ENCODE measurements around the gene CNDP1. TPM values are rescaled to one million over a fixed set of nuclear protein-coding genes. Genes with fewer than 3 reads are reported as not detected.

CNDP1 gene
- polyA plus RNA-seq, 1 experiment = not detected

DNA sequence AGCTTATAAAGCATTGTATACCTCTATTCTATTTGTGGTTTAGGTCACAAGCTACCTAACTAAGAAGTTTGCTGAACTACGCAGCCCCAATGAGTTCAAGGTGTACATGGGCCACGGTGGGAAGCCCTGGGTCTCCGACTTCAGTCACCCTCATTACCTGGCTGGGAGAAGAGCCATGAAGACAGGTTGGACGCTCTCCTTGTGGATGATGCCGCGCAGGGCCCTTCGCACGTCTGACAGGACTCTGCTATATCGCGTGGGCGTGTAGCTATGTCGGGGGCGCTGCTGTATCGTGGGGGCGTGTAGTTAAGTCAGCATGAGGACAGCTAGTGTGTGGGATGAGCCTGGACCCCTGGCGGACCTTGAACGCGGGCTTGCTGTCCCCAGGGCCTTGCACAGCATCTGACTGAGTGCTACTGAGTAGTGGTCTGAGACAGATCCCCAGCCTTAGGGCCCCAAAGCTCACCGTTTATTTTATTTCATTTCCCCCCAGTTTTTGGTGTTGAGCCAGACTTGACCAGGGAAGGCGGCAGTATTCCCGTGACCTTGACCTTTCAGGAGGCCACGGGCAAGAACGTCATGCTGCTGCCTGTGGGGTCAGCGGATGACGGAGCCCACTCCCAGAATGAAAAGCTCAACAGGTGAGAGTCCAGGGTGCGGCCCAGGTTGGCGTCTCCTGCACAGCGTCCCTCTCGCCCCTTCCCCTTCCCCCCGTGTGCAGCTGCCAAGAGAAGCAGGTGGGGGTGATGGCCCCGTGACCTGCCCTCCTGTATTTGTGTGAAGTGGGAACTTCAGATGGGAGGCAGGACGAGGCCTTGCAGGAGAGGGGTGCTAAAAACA lies 15.6 kb upstream of the CNDP1 start:
- POLR2A ChIA-PET = no interaction called here
- Histone ChIP-seq H3K4me3 (ENCODE audit: low read depth, low read length) (no peak overlapping the region), H3K27me3 (ENCODE audit: control insufficient read depth, insufficient read depth, low read length) (no peaks in the 10 kb centered on the region), H3K36me3 (ENCODE audit: control insufficient read depth, insufficient read depth, low read length) (peaks cover 31% of the 10 kb centered on the region)
- no peak for DNase-seq (ENCODE audit: low read depth)
- CTCF ChIA-PET = no interaction called here
- TF ChIP-seq, protein P1, sequence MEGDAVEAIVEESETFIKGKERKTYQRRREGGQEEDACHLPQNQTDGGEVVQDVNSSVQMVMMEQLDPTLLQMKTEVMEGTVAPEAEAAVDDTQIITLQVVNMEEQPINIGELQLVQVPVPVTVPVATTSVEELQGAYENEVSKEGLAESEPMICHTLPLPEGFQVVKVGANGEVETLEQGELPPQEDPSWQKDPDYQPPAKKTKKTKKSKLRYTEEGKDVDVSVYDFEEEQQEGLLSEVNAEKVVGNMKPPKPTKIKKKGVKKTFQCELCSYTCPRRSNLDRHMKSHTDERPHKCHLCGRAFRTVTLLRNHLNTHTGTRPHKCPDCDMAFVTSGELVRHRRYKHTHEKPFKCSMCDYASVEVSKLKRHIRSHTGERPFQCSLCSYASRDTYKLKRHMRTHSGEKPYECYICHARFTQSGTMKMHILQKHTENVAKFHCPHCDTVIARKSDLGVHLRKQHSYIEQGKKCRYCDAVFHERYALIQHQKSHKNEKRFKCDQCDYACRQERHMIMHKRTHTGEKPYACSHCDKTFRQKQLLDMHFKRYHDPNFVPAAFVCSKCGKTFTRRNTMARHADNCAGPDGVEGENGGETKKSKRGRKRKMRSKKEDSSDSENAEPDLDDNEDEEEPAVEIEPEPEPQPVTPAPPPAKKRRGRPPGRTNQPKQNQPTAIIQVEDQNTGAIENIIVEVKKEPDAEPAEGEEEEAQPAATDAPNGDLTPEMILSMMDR (IDR thresholded peaks at IDR 0.05; ENCODE audit: insufficient read depth, low read depth, low read length) = no peak

DNA sequence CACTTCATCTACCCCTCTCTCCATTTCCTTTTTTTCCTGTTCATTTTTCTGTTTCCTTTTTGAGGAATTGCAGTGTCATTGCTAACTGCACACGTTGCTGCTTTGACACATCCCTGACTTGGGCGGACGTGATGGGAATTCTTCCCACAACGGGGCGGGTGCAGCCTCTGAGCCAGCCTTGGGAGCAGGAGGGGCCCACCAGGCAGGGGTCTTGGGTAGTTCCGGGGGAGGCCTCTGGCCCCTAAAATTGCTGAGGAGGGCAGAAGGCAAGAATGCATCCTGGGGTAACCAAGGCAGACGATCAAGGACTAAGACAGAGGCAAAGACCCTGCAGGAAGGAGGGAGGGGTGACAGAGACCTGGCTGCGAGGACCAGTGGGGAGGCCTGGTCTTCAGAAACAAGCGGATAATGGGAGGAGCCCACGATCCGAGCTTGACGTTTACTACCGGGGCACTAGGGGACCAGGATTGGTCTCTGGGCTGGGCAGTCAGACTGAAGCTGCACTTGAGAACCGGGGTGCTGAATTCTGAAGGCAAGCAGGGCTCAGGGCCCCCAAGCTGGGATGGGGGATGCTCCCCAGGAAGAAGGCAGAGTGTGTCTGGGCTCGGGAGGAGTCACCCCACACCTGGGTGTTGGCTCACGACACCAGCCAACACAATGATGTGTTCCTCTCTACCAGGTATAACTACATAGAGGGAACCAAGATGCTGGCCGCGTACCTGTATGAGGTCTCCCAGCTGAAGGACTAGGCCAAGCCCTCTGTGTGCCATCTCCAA lies 14.8 kb upstream of the CNDP1 start:
- TF ChIP-seq, protein P1 (IDR thresholded peaks at IDR 0.05; ENCODE audit: insufficient read depth, low read depth, low read length) = no peak

DNA sequence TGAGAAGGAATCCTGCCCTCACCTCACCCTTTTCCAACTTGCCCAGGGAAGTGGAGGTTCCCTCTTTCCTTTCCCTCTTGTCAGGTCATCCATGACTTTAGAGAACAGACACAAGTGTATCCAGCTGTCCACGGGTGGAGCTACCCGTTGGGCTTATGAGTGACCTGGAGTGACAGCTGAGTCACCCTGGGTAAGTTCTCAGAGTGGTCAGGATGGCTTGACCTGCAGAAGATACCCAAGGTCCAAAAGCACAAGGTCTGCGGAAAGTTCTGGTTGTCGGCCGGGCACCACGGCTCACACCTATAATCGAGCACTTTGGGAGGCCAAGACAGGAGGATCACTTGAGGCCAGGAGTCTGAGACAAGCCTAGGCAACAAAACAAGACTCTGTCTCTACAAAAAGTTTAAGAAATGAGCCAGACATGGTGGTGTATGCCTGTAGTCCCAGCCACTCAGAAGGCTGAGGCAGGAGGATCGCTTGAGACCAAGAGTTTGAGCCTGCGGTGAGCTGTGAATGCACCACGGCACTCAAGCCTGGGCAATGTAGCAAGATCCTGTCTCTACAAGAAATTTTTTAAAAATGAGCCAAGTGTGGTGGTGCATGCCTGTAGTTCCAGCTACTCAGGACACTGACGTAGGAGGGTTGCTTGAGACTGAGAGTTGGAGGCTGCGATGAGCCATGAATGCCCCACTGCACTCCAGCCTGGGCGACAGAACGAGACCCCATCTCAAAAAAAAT lies 14.0 kb upstream of the CNDP1 start:
- POLR2A ChIA-PET = no interaction called here
- H3K36me3 ChIP-seq (ENCODE audit: control insufficient read depth, insufficient read depth, low read length) = peaks cover 27% of the 10 kb centered on the region
- H3K4me3 ChIP-seq (ENCODE audit: low read depth, low read length) = no peak overlapping the region
- TF ChIP-seq, protein P1 (IDR thresholded peaks at IDR 0.05; ENCODE audit: insufficient read depth, low read depth, low read length) = no peak
- CTCF ChIA-PET = no interaction called here
- DNase-seq (ENCODE audit: low read depth) = no peak
- no peaks in the 10 kb centered on the region for H3K27me3 ChIP-seq (ENCODE audit: control insufficient read depth, insufficient read depth, low read length)

More for the DNA sequence above, 14.8 kb upstream of the CNDP1 start:
- Histone ChIP-seq H3K4me3 (ENCODE audit: low read depth, low read length) (no peak overlapping the region), H3K36me3 (ENCODE audit: control insufficient read depth, insufficient read depth, low read length) (peaks cover 31% of the 10 kb centered on the region), H3K27me3 (ENCODE audit: control insufficient read depth, insufficient read depth, low read length) (no peaks in the 10 kb centered on the region)
- ChIA-PET CTCF (no interaction called here), POLR2A (no interaction called here)
- no peak for DNase-seq (ENCODE audit: low read depth)

DNA sequence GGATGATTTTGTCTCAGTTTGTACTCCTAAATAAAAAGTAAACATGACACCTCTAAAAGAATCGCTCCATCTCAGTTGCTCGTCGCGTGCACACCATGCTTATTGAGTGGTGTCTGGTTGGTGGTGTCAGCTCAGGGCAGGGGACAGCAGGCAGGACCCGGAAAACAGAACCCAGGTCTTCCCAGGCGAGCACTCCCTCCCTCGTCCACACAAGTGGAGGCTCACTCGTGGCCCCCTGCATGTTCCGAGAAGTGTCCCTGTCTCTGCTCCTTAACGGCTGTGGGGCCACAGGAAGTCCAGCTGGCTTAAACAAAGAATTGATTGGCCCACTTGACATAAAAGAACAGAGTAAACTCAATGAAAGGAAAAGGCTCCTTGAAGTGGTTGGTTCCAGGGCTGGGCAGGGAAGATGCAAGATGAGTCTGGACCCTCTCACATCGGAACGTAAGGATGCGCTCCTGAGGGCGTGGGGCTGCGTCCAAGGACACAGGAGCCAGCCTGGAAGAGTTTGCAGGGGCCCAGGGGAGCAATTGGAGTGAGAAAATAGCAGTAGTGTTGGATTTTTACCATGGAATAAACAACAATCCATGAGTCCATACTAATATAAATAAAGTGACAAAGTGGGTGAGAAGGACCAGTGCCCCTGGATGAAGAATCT lies 13.1 kb upstream of the CNDP1 start:
- Histone ChIP-seq H3K4me3 (ENCODE audit: low read depth, low read length) (no peak overlapping the region), H3K27me3 (ENCODE audit: control insufficient read depth, insufficient read depth, low read length) (no peaks in the 10 kb centered on the region), H3K36me3 (ENCODE audit: control insufficient read depth, insufficient read depth, low read length) (peaks cover 21% of the 10 kb centered on the region)
- no peak for DNase-seq (ENCODE audit: low read depth)
- ChIA-PET POLR2A (no interaction called here), CTCF (no interaction called here)
- TF ChIP-seq, protein P1 (IDR thresholded peaks at IDR 0.05; ENCODE audit: insufficient read depth, low read depth, low read length) = no peak
